ENCODE data around the gene PACRG.

Gene PACRG

GRCh38 chr6:162684961-162685360 lies 42.8 kb upstream of the PACRG start:
- H3K9me3 ChIP-seq (ENCODE audit: insufficient read depth, low read depth, low read length) = no peaks in the 10 kb centered on the region
- no peaks in the 10 kb centered on the region for H3K27me3 ChIP-seq (ENCODE audit: insufficient read depth, low read length)
- H3K79me1 ChIP-seq (ENCODE audit: low read length) = no peaks in the 10 kb centered on the region
- no peak overlapping the region for H4K12ac ChIP-seq (ENCODE audit: low read depth, low read length)
- no peak for DNase-seq
- H3K27ac ChIP-seq (ENCODE audit: low read depth, low read length) = no peak overlapping the region
- H4K91ac ChIP-seq (ENCODE audit: low read depth, low read length) = no peak overlapping the region
- H2AFZ ChIP-seq (ENCODE audit: insufficient read depth, low read length, poor library complexity) = no peak overlapping the region
- H2BK12ac ChIP-seq (ENCODE audit: low read length) = no peak overlapping the region
- H3K4me1 ChIP-seq (ENCODE audit: control insufficient read depth in 1 of 2, insufficient read depth in 2 of 2, low read length in 2 of 2) = no peaks in the 10 kb centered on the region
- H3K4ac ChIP-seq (ENCODE audit: low read depth, low read length) = no peak overlapping the region
- H2BK5ac ChIP-seq (ENCODE audit: low read depth, low read length, poor library complexity) = no peak overlapping the region
- no peaks in the 10 kb centered on the region for H3K79me2 ChIP-seq (ENCODE audit: control insufficient read depth, insufficient read depth, low read length, poor library complexity)
- no CpG with 5 or more reads among the region's 3 CpGs for WGBS (ENCODE audit: extremely low coverage, insufficient coverage, insufficient read length)
- no peak overlapping the region for H3K23ac ChIP-seq (ENCODE audit: low read length)
- no peak overlapping the region for H3K9ac ChIP-seq (ENCODE audit: low read length)
- no peaks in the 10 kb centered on the region for H3K36me3 ChIP-seq (ENCODE audit: control insufficient read depth in 1 of 2, insufficient read depth in 2 of 2, low read length in 2 of 2)
- H3K14ac ChIP-seq (ENCODE audit: low read length) = no peak overlapping the region
- no peak overlapping the region for H3K4me2 ChIP-seq (ENCODE audit: low read length)
- H3K4me3 ChIP-seq (ENCODE audit: low read depth, low read length) = no peak overlapping the region
- H4K8ac ChIP-seq (ENCODE audit: low read depth, low read length) = no peak overlapping the region
- no peak overlapping the region for H2AK5ac ChIP-seq (ENCODE audit: low read length)
- no peak overlapping the region for H2BK120ac ChIP-seq (ENCODE audit: insufficient read depth, low read length, poor library complexity)
- H3K18ac ChIP-seq (ENCODE audit: low read length) = no peak overlapping the region

GRCh38 chr6:162685586-162685985 lies 42.2 kb upstream of the PACRG start:
- Histone ChIP-seq H2BK5ac (ENCODE audit: low read depth, low read length, poor library complexity) (no peak overlapping the region), H3K79me2 (ENCODE audit: control insufficient read depth, insufficient read depth, low read length, poor library complexity) (no peaks in the 10 kb centered on the region), H2BK120ac (ENCODE audit: insufficient read depth, low read length, poor library complexity) (no peak overlapping the region), H3K27me3 (ENCODE audit: insufficient read depth, low read length) (no peaks in the 10 kb centered on the region), H3K36me3 (ENCODE audit: control insufficient read depth in 1 of 2, insufficient read depth in 2 of 2, low read length in 2 of 2) (no peaks in the 10 kb centered on the region), H3K23ac (ENCODE audit: low read length) (no peak overlapping the region), H3K4me2 (ENCODE audit: low read length) (no peak overlapping the region), H2BK12ac (ENCODE audit: low read length) (no peak overlapping the region), H3K4me1 (ENCODE audit: control insufficient read depth in 1 of 2, insufficient read depth in 2 of 2, low read length in 2 of 2) (no peaks in the 10 kb centered on the region), H4K91ac (ENCODE audit: low read depth, low read length) (no peak overlapping the region), H3K9me3 (ENCODE audit: insufficient read depth, low read depth, low read length) (no peaks in the 10 kb centered on the region), H3K4me3 (ENCODE audit: low read depth, low read length) (no peak overlapping the region), H2AFZ (ENCODE audit: insufficient read depth, low read length, poor library complexity) (no peak overlapping the region), H2AK5ac (ENCODE audit: low read length) (no peak overlapping the region), H3K18ac (ENCODE audit: low read length) (no peak overlapping the region), H4K8ac (ENCODE audit: low read depth, low read length) (no peak overlapping the region), H3K4ac (ENCODE audit: low read depth, low read length) (no peak overlapping the region), H3K27ac (ENCODE audit: low read depth, low read length) (no peak overlapping the region), H3K9ac (ENCODE audit: low read length) (no peak overlapping the region), H3K79me1 (ENCODE audit: low read length) (no peaks in the 10 kb centered on the region), H3K14ac (ENCODE audit: low read length) (no peak overlapping the region), H4K12ac (ENCODE audit: low read depth, low read length) (no peak overlapping the region)
- DNase-seq = no peak
- no CpG with 5 or more reads among the region's 5 CpGs for WGBS (ENCODE audit: extremely low coverage, insufficient coverage, insufficient read length)

DNA sequence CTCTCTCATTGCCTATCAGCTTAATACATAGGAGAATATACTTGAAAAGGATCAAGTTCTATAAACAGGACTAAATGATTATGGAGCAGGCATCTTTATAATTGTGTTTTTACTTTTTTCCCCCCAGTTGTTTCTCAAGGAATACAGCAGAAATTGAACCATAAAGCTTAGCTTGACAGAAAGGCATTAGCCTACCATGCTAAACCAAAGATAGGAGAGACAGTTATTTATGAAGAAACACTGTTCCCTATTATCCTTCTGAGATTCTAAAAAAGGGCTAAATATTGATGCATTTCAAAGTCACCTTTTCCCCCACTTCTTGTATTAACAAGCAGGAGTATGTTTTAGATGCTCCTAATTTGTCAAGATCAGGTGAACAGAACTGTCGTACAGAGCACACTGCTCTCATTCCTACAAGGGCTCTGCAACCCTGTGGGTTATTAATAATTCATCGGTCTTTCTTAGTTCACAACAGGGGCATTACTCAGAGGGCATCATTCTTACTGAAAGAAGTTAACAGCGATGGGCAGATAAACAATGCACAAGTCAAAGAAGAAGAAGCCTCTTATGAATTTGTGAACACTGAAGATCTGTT lies 38.9 kb upstream of the PACRG start:
- H3K9ac ChIP-seq (ENCODE audit: low read length) = no peak overlapping the region
- no peak overlapping the region for H2BK120ac ChIP-seq (ENCODE audit: insufficient read depth, low read length, poor library complexity)
- no peak overlapping the region for H4K8ac ChIP-seq (ENCODE audit: low read depth, low read length)
- H3K36me3 ChIP-seq (ENCODE audit: control insufficient read depth in 1 of 2, insufficient read depth in 2 of 2, low read length in 2 of 2) = no peaks in the 10 kb centered on the region
- no peak overlapping the region for H3K4me3 ChIP-seq (ENCODE audit: low read depth, low read length)
- H3K79me1 ChIP-seq (ENCODE audit: low read length) = no peaks in the 10 kb centered on the region
- H3K4me1 ChIP-seq (ENCODE audit: control insufficient read depth in 1 of 2, insufficient read depth in 2 of 2, low read length in 2 of 2) = peaks cover 0 to 3% of the 10 kb centered on the region in 2 experiments
- no peak for DNase-seq
- H3K23ac ChIP-seq (ENCODE audit: low read length) = no peak overlapping the region
- no peak overlapping the region for H3K14ac ChIP-seq (ENCODE audit: low read length)
- no peak overlapping the region for H3K27ac ChIP-seq (ENCODE audit: low read depth, low read length)
- H3K79me2 ChIP-seq (ENCODE audit: control insufficient read depth, insufficient read depth, low read length, poor library complexity) = no peaks in the 10 kb centered on the region
- no peak overlapping the region for H3K4ac ChIP-seq (ENCODE audit: low read depth, low read length)
- no peak overlapping the region for H2BK12ac ChIP-seq (ENCODE audit: low read length)
- no peak overlapping the region for H4K12ac ChIP-seq (ENCODE audit: low read depth, low read length)
- no peak overlapping the region for H2AFZ ChIP-seq (ENCODE audit: insufficient read depth, low read length, poor library complexity)
- H3K4me2 ChIP-seq (ENCODE audit: low read length) = no peak overlapping the region
- H2BK5ac ChIP-seq (ENCODE audit: low read depth, low read length, poor library complexity) = no peak overlapping the region
- H2AK5ac ChIP-seq (ENCODE audit: low read length) = no peak overlapping the region
- H4K91ac ChIP-seq (ENCODE audit: low read depth, low read length) = no peak overlapping the region
- H3K27me3 ChIP-seq (ENCODE audit: insufficient read depth, low read length) = no peaks in the 10 kb centered on the region
- no peak overlapping the region for H3K18ac ChIP-seq (ENCODE audit: low read length)
- no peaks in the 10 kb centered on the region for H3K9me3 ChIP-seq (ENCODE audit: insufficient read depth, low read depth, low read length)
- WGBS (ENCODE audit: extremely low coverage, insufficient coverage, insufficient read length) = no CpG with 5 or more reads among the region's 3 CpGs

- Histone ChIP-seq H3K23ac (ENCODE audit: low read length) (no peak overlapping the region), H3K27ac (ENCODE audit: low read depth, low read length) (no peak overlapping the region), H3K4me1 (ENCODE audit: control insufficient read depth in 1 of 2, insufficient read depth in 2 of 2, low read length in 2 of 2) (peaks cover 0 to 3% of the 10 kb centered on the region in 2 experiments), H3K4ac (ENCODE audit: low read depth, low read length) (no peak overlapping the region), H3K27me3 (ENCODE audit: insufficient read depth, low read length) (no peaks in the 10 kb centered on the region), H4K8ac (ENCODE audit: low read depth, low read length) (no peak overlapping the region), H2BK5ac (ENCODE audit: low read depth, low read length, poor library complexity) (no peak overlapping the region), H3K4me3 (ENCODE audit: low read depth, low read length) (no peak overlapping the region), H2BK120ac (ENCODE audit: insufficient read depth, low read length, poor library complexity) (no peak overlapping the region), H2AK5ac (ENCODE audit: low read length) (no peak overlapping the region), H3K4me2 (ENCODE audit: low read length) (no peak overlapping the region), H3K79me1 (ENCODE audit: low read length) (no peaks in the 10 kb centered on the region), H3K18ac (ENCODE audit: low read length) (no peak overlapping the region), H4K91ac (ENCODE audit: low read depth, low read length) (no peak overlapping the region), H2AFZ (ENCODE audit: insufficient read depth, low read length, poor library complexity) (no peak overlapping the region), H3K36me3 (ENCODE audit: control insufficient read depth in 1 of 2, insufficient read depth in 2 of 2, low read length in 2 of 2) (no peaks in the 10 kb centered on the region), H2BK12ac (ENCODE audit: low read length) (no peak overlapping the region), H3K79me2 (ENCODE audit: control insufficient read depth, insufficient read depth, low read length, poor library complexity) (no peaks in the 10 kb centered on the region), H4K12ac (ENCODE audit: low read depth, low read length) (no peak overlapping the region), H3K9ac (ENCODE audit: low read length) (no peak overlapping the region), H3K9me3 (ENCODE audit: insufficient read depth, low read depth, low read length) (no peaks in the 10 kb centered on the region), H3K14ac (ENCODE audit: low read length) (no peak overlapping the region)
- DNase-seq = no peak
- WGBS (ENCODE audit: extremely low coverage, insufficient coverage, insufficient read length) = no CpG with 5 or more reads among the region's 5 CpGs
Measured at GRCh38 chr6:162690158-162690557, 37.6 kb upstream of the PACRG start.
